ENCODE results near the gene FAAP100. TPM values are rescaled to one million over a fixed set of nuclear protein-coding genes. Genes with fewer than 3 reads are reported as not detected.
A peak's percentile ranks its signal among the peaks of the same experiment; 100 is the strongest.

FAAP100 gene
- total RNA-seq, 4 donors from 2014 or later, result 14.4 to 27.9 (median 15.6) TPM

DNA sequence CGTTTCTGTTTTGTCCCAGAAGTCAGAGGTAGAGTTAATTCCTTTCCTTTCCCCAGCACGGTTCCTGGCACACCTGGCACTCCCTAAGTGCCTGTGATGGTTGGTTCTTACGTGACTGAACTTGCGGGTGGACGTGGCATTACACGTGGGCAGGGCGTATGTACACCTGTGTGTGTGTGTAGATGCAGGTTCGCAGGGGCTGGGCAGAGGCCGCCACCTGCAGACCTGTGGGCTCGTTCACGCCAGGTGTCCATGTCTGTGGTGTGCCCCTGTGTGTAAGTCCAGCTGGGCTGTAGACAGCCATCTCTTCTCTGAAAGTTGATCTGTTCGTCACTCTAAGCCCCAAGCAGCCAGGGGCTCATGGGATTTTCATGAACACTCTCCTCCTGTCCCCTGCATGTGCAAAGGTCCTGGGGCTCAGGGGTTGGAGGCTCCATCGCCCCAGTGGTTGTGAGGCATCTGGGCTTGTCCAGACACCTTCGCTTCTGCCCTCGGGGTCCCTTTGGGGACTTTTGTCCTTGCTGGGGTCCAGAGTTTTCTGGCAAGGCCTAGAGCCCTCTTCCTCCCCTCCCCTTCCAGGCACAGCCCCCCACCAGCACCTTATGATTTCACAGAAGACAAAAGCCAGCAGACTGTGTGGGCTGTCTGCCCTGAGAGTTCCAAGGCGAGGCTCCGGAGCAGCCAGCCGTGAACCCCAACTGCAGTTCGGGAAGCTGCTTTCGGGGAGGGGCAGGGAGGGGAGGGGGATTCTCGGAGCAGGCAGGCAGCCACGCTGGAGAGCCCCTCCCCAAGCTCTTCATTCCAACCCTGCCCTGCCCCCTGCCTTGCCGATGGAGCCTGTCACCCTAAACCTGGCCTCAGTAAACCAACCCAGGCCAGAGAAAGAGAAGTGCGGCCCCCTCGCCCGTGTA, 29.4 kb downstream of the FAAP100 start:
- intact Hi-C loops (cut with DNase I; ENCODE audit: low total_unique reads) (no loop called here), in situ Hi-C loops (cut with MboI; ENCODE audit: low sequenced_read_pairs in 4 of 4) (no loop called here)
- peaks cover 24 to 39% of the 10 kb centered on the region in 2 donors for H3K4me1 ChIP-seq
- H3K4me3 ChIP-seq, result no peak overlapping the region
- DNase-seq (no peak), ATAC-seq (no peak)
- H3K27ac ChIP-seq, result no peak overlapping the region
- TF ChIP-seq POLR2A (IDR thresholded peaks at IDR 0.05), result no peak
- TF ChIP-seq, protein P1, sequence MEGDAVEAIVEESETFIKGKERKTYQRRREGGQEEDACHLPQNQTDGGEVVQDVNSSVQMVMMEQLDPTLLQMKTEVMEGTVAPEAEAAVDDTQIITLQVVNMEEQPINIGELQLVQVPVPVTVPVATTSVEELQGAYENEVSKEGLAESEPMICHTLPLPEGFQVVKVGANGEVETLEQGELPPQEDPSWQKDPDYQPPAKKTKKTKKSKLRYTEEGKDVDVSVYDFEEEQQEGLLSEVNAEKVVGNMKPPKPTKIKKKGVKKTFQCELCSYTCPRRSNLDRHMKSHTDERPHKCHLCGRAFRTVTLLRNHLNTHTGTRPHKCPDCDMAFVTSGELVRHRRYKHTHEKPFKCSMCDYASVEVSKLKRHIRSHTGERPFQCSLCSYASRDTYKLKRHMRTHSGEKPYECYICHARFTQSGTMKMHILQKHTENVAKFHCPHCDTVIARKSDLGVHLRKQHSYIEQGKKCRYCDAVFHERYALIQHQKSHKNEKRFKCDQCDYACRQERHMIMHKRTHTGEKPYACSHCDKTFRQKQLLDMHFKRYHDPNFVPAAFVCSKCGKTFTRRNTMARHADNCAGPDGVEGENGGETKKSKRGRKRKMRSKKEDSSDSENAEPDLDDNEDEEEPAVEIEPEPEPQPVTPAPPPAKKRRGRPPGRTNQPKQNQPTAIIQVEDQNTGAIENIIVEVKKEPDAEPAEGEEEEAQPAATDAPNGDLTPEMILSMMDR (IDR thresholded peaks at IDR 0.05 in 4 of 5, conservative IDR thresholded peaks at IDR 0.05 in 1 of 5), result no peak
- H3K27me3 ChIP-seq, result peaks cover 30 to 61% (median 50%) of the 10 kb centered on the region in 3 donors
- H3K36me3 ChIP-seq, result no peaks in the 10 kb centered on the region
- H3K9me3 ChIP-seq, result no peaks in the 10 kb centered on the region

DNA sequence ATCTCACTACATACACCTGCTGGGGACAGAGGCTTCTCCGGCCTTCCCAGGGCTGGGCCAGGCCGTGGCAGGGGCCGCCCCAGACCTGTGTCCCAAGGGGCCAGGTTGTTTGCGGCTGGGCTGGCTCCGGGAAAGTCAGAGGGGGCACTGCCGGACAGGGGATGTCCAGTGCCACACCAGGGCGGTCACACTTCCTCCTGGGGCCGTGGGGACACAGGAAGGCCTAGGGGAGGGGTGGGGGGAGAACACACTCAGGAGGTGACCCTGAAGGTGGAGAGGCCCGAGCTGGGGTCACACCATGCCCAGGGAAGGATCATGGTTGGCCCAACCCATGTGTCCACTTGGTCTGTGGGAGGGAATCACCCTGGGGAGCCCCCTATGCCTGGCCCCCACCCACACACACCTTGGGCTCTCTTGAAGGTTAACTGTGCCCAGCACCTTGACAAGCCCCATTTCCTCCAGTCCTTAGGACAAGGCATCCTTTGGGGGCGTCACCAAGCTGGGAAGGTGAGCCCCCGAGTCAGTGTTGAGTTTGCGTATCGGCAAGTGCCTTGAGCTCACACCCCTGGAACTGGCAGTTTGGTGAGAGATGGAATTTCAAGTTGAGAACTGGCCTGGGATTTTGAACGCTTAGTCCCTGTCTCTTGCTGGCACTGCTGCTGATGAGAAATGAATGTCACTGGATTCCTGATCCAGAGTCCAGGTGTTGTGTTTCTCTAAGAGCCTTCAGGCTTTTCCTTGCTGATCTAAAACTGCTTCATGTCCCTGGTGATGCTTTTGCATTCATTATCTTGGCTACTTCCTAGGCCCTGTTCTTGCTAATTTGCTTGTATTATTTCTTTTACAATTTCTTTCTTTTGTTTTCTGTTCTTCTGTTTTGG, 31.9 kb downstream of the FAAP100 start:
- no peak overlapping the region for H3K27ac ChIP-seq
- no peaks in the 10 kb centered on the region for H3K36me3 ChIP-seq
- H3K4me1 ChIP-seq, result peaks cover 30 to 42% of the 10 kb centered on the region in 2 donors
- intact Hi-C loops (cut with DNase I; ENCODE audit: low total_unique reads) (no loop called here), in situ Hi-C loops (cut with MboI; ENCODE audit: low sequenced_read_pairs in 4 of 4) (no loop called here)
- no peak overlapping the region for H3K4me3 ChIP-seq
- TF ChIP-seq, protein P1 (IDR thresholded peaks at IDR 0.05 in 4 of 5, conservative IDR thresholded peaks at IDR 0.05 in 1 of 5), result no peak
- no peak for TF ChIP-seq POLR2A (IDR thresholded peaks at IDR 0.05)
- no peak for DNase-seq
- no peak for ATAC-seq
- H3K9me3 ChIP-seq, result no peaks in the 10 kb centered on the region
- H3K27me3 ChIP-seq, result peaks cover 20 to 43% (median 27%) of the 10 kb centered on the region in 3 donors

DNA sequence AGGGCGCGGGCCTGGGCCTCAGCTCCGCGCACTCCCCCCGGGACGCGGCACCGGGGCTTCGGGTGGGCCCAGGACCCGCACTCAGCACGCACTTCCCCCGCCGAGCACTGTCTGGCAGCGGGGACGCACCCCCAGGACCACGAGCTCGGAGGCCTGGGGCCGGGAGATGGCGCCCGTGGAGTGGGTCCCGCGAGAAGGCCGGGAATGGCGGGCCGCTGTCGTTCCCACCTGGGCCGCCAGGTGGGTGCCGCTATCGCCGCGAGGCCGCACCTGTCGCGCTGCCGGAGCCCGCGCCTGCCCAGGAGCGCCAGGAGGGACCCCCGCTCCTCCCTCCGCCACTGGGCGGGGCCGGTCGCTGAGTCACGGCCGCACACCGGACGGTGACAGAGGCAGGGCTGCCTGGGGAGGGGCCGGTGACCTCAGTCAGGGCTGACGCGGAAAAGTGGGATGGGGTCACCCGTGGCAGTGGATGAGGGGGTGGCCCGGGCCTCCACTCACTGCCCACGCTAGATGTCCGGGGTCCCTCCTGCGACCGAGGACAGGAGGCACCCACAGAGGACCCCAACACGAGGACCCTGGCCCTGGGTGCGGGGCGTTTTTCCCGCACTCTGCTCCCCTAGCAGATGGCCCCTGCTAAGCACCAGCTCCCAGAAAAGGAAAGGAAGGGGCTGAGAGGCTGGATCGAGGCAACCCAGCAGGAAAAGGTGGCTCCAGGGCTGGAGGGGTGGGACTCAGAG, 32.7 kb downstream of the FAAP100 start:
- Histone ChIP-seq H3K4me3 (peak overlapping the region; percentile 32 to 54 (median 41)), H3K27me3 (peaks cover 14 to 35% (median 21%) of the 10 kb centered on the region in 3 donors), H3K4me1 (peaks cover 30 to 43% of the 10 kb centered on the region in 2 donors), H3K27ac (no peak overlapping the region), H3K9me3 (no peaks in the 10 kb centered on the region), H3K36me3 (no peaks in the 10 kb centered on the region)
- no peak for TF ChIP-seq POLR2A (IDR thresholded peaks at IDR 0.05)
- TF ChIP-seq, protein P1 (IDR thresholded peaks at IDR 0.05 in 4 of 5, conservative IDR thresholded peaks at IDR 0.05 in 1 of 5), result peak in 4 of 5 experiments; percentile 20 to 49 (median 30)
- in situ Hi-C loops (cut with MboI; ENCODE audit: low sequenced_read_pairs in 4 of 4) (no loop called here), intact Hi-C loops (cut with DNase I; ENCODE audit: low total_unique reads) (no loop called here)
- DNase-seq (no peak), ATAC-seq (no peak)

GRCh38 chr17:81518785-81519283, 33.3 kb downstream of the FAAP100 start:
- ATAC-seq, result no peak
- Histone ChIP-seq H3K27me3 (peaks cover 9 to 28% (median 15%) of the 10 kb centered on the region in 3 donors), H3K36me3 (no peaks in the 10 kb centered on the region), H3K4me3 (peak overlapping the region; percentile 32 to 54 (median 41)), H3K4me1 (peaks cover 30 to 43% of the 10 kb centered on the region in 2 donors), H3K27ac (no peak overlapping the region), H3K9me3 (no peaks in the 10 kb centered on the region)
- no peak for DNase-seq
- intact Hi-C loops (cut with DNase I; ENCODE audit: low total_unique reads), result no loop called here
- in situ Hi-C loops (cut with MboI; ENCODE audit: low sequenced_read_pairs in 4 of 4), result no loop called here
- no peak for TF ChIP-seq POLR2A (IDR thresholded peaks at IDR 0.05)
- TF ChIP-seq, protein P1 (IDR thresholded peaks at IDR 0.05 in 4 of 5, conservative IDR thresholded peaks at IDR 0.05 in 1 of 5), result no peak
